NCI-H748 (cell line): ENCODE measurements around the gene ATAD3A.
"Not testable (repeated sequence)": the region's sequence is repeated elsewhere in the genome, so short reads cannot be mapped to it uniquely, and the experiment has no call there.

Experiments
- DNase-seq: peaks from one replicate; lab custom pipeline; 2025; ENCODE audit not compliant: unreplicated experiment; lab: John Stamatoyannopoulos, UW

The ATAD3A gene

DNA sequence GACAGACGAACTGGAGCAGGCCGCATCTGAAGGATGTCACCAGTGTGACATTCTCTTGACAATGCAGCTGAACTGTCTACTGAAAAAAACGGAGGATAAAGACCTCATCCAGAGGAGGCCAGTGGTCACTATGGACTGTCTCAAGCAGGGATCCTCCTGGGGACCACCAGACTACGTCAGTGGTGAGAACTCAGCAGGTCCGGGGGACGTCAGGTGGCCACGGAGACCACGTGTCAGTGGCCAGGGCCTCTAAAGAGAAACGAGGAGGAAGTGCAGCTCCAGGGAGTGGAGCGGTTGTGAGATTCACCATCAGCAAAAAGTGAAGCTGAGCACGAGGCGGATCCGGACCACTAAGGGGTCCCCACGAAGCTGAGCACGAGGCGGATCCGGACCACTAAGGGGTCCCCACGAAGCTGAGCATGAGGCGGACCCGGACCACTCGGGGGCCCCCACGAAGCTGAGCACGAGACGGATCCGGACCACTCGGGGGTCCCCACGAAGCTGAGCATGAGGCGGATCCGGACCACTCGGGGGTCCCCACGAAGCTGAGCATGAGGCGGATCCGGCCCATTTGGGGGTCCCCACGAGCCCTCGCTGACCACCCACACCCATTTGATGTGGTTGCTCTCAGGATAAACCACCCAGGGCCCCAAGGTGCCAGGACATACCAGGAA is 42.0 kb downstream of the ATAD3A start:
- DNase-seq, result no peak

GRCh38 chr1:1554550-1554925 is 42.6 kb downstream of the ATAD3A start:
- no peak for DNase-seq

DNA sequence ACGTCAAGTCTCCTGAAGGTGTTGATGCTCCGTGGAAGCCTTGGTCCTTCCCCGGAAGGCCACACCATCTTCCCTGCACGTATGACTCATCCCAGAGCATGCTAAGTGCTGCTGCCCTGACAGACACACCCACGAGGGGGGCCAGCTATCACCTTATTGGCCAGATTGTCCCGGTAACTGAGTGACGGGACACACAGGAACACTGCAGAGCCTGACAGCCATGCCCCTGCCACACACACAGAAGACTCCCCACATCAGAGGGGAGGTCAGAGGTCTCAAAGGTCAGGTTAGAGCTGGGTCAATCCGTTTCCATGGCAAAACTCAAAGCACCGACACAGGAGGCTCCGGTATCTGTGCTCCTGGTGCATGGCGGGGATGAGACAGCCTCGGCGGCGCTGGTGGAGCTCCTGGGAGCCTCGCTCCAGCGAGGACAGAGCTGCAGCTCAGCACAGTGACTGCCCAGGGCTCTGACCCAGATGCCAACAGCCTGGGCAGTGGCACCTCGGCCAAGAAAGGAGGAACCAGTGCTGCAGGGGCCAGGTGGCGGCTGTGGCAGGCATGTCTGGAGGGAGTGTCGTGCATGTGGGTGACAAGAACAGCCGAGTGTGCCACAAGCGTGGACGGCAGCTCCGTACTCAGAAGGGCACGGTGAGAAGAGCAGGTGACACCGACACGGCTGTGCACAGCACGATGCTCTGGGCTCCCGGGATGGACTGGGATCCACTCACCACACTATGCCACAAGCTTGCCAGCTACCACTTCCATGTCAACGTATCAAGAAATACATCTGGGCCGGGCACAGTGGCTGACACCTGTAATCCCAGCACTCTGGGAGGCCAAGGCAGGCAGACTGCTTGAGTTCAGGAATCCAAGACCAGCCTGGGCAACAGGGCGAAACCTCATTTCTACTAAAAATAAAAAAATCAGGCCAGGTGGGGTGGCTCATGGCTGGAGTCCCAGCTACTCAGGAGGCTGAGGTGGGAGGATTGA is 43.3 kb downstream of the ATAD3A start:
- no peak for DNase-seq

GRCh38 chr1:1556505-1556904 is 44.5 kb downstream of the ATAD3A start:
- no peak for DNase-seq

DNA sequence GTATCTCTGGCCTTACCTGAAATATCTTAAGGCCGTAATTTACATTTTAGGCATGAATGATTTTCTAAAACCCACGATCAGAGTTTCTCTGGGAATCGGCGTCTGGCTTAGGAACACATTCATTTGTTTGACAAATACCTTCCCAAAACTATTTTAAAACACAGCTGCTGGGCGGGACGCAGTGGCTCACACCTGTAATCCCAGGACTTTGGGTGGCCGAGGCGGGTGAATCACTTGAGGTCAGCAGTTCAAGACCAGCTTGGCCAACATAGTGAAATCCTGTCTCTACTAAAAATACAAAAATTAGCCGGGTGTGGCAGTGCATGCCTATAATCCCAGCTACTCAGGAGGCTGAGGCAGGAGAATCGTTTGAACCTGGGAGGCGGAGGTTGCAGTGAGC is 45.0 kb downstream of the ATAD3A start:
- not testable (repeated sequence) for DNase-seq

- DNase-seq, result not testable (repeated sequence)
Measured at GRCh38 chr1:1557688-1558087, 45.7 kb downstream of the ATAD3A start.

DNA sequence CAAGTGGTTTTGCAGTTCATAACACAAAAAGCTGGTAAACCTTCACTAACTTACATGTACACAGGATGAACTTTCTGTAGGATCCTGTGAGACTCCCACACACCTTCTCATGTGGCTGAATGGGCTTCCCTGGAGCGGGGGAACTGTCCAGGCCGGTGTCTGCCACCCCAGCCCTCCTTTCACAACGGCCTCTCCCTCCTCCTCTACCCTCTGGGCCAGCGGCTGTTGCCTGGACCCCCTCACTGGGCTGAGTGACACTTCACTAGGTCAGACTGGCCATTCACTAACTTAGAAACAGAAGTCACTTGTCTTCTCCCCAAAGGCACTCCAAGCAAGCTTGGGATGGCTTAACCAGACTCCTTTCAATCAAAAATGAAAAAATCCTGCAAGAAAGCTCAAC is 46.6 kb downstream of the ATAD3A start:
- no peak for DNase-seq

- DNase-seq, result no peak
Measured at GRCh38 chr1:1559066-1559465, 47.1 kb downstream of the ATAD3A start.

GRCh38 chr1:1560178-1560577 is 48.2 kb downstream of the ATAD3A start:
- DNase-seq, result no peak

DNA sequence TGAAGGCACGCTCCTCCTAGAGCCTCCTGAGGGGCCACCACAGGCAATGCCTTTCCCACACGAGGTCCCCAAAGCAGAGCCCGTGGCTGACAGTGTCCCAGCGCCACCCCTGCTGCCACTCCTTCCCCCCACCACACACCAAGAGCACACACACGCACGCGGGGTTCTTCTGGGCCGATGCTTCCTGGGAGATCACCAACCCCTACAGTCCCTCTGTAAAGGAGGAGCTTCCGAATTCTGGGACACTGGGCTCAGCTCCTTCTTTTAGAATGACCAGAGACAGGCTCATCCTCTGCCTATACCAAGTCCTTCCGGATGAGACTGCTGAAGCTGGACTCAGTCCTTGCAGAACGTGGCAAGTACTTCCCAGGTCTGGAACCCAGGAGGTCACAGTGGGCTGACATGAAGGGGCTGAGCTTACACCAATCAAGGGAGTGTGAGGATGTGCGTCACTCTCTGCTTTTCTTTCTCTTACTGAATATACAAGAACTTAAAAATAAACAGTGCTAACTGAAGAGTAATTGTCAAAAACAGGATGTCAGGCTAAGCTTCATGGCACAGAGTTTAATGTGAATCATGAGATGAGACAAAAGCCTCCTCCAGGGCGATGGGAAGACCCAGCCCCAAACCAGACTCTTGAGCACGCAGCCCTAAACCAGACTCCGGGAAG is 50.0 kb downstream of the ATAD3A start:
- no peak for DNase-seq

- DNase-seq, result no peak
Measured at GRCh38 chr1:1562556-1563195, 50.7 kb downstream of the ATAD3A start.

DNA sequence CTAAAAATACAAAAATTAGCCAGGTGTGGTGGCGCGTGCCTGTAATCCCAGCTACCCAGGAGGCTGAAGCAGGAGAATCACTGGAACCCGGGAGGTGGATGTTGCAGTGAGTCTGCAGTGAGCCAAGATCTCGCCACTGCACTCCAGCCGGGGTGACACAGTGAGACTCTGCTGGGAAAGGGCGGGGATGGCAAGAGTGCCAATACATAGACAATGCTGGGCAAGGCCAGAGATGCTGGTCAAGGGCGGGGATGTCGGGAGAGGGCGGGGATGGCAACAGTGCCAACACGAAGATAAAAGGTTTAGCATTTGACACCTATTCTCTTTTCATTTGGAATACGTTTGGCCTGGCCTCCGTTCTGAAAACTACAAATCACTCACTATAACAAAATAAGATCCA is 51.7 kb downstream of the ATAD3A start:
- no peak for DNase-seq

DNA sequence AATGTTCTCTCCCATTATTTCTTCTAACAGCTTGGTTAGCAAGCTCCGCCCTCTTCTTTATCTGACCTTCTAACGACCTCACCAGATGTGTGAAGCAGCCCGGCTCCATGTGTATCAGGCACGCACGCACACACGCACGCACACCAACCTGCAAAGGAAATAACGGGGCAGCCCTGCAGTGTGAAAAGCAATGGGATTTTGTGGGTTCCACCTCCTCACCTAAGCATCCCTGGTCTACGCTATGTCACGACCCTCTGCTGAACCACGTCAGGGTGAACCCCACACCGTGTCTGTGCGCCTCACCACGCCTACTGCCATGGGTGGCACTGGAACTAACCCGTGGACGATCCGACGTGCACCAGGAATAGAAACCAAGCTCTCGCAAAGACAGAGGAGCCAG is 52.3 kb downstream of the ATAD3A start:
- DNase-seq, result no peak

DNA sequence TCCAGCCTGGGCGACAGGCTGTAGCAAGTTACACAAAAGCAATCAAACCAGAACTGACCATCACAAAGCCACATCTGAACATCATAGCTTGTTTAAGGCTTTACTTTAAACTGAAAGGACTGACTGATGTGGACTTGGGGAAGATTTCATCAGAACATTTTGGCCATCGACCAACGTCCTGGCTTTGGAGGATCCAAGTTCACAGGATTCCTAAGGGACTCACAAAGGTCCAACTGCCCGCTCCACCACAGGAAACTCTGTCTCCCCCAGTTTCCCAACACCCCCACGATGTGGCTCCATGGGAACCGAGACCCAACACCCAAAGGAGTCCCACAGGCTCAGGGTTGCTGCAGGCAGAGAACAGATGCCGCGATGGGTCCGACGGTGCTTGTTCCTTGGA is 53.4 kb downstream of the ATAD3A start:
- no peak for DNase-seq

GRCh38 chr1:1567152-1567875 is 55.4 kb downstream of the ATAD3A start:
- no peak for DNase-seq

DNA sequence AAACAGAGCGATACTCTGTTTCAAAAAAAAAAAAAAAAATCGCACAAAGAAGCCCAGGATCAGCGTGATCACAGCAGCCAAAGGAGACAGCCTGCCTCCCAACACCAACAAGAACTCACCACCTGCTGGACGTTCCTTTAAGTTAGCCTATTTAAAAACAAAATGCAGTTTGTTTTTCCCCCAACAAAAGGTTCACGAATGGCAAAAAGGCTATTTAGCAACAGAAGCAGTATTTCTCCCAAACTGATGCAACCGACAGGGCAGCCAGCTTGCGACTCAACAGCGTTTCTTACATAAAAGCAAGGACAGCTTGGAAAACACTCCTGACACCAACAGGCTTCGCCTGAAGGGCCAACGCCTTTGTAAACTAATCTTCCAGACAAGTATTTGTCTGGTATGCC is 55.9 kb downstream of the ATAD3A start:
- DNase-seq, result no peak

DNA sequence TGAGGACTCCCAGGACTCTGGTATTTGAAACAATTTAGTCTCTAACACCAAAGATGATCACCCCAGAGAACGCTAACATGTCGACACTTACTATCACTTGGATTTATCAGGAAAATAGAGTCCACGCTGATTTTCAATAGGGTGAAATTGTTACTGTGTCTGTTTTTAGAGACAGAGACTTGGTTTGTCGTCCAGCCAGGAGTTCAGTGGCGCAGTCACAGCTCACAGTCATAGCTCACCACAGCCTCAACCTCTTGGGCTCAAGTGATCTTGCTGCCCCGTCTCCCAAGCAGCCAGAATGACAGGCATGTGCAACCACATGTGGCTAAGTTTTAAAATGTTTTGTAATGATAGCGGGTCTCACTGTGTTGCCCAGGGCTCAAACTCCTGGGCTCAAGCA is 57.4 kb downstream of the ATAD3A start:
- no peak for DNase-seq

DNA sequence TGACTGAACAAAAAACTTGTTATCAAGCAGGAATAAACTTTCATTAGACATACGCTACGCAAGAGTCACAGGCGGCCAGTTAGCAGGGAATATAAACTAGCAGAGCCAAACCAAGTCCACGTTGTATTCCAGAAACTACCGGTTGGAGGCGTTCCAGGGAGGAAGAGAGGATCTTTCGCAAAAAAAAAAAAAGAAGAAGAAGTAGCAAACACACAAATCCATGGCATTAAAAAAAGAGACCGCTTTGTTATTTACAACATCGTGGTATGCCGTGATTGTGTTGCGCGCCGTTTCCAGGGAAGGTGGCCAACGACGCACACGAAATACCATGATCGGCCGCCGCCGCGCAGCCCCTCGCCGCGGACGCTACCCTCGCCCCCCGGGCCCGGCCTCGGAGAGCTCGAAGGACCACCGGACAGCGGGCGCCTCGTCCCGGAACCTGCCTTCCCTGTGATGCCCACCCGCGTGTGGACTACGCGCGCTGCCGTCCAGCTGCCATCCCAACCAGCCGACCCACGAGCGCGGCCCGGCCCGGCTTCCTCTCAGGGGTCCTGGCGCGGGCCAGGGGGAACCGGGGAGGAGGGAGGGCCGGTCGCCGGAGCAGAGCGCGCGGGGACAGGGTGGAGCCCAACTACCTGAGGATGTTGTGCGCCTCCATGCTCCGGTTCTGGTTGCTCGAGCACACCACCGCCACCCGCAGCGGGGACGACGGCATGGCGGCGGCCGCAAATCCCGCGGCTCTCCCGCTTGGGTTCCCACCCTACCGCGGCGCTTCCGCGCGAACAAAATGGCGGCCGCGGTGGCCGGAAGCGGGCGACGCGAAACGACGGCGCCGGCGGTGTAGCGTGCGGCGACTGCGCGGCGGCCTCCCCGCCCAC is 62.1 kb downstream of the ATAD3A start:
- DNase-seq, result peak; percentile 73

GRCh38 chr1:1574721-1575537 is 63.0 kb downstream of the ATAD3A start, which contains the start of gene SSU72:
TSS of gene SSU72 (minus strand) at chr1:1574863. CDS start at chr1:1574557, 306 bp downstream.
- DNase-seq, result peak; percentile 88
